Uterus (tissue), 2 donors: ENCODE measurements around the gene AGPAT4.

ENCODE experiments used
- POLR2A ChIP-seq, 2 donors: fragments of 450-650 bp; IDR thresholded peaks; one replicate each; pipeline ENCODE4 v1.6.1; 2016; ENCODE audit warnings: antibody characterized with exemption in 2 of 2, mild to moderate bottlenecking in 1 of 2, moderate library complexity in 1 of 2
- TF ChIP-seq, protein P1 (sequence below), 4 experiments: fragments of 200-600 bp in 2 of 4; fragments of 450-650 bp in 2 of 4; sonication (generic) in 2 of 4; IDR thresholded peaks; one replicate each; pipeline ENCODE4 v1.5.1; 2016 to 2019; ENCODE audit warnings: antibody characterized with exemption in 4 of 4, mild to moderate bottlenecking in 2 of 4, moderate library complexity in 1 of 4

DNA sequence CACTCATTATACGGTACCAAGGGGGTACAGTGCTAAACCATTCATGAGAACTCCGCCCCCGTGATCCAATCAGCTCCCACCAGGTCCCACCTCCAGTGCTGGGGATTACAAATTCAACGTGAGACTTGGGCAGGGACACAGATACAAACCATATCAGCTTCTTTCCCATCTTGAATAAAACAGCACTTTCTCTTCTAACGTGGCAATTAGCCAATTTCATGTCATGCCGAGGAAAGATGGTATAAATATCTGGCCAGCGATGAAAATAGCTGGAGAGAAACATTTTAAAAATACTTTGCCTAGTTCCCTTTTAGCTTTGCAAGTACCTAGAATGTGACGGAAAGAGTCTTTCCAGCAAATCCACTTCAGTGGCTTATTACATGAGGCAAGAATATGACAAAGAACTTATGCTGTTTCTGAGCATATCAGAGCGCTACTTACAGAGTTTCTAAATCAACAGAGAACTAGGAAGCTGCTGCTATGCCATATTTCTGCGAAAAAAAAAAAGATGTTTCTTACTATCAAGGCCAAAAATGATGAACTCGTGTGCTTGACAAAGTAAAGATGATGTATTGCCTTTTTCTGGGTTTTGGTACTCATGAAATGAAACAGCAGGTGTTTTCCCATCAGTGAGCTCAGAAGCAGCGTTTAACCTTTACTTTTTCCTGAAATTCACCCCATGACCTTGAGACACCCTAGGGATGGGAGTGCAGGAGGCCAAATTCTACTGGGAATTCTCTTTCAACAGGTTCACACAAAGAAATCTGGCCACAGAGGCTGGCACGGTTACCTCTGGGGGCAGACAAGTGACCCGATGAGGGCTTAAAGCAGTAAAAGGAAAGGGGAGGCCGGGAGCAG lies 37.9 kb downstream of the AGPAT4 start:
- no peak for TF ChIP-seq POLR2A (IDR thresholded peaks at IDR 0.05)
- TF ChIP-seq, protein P1, sequence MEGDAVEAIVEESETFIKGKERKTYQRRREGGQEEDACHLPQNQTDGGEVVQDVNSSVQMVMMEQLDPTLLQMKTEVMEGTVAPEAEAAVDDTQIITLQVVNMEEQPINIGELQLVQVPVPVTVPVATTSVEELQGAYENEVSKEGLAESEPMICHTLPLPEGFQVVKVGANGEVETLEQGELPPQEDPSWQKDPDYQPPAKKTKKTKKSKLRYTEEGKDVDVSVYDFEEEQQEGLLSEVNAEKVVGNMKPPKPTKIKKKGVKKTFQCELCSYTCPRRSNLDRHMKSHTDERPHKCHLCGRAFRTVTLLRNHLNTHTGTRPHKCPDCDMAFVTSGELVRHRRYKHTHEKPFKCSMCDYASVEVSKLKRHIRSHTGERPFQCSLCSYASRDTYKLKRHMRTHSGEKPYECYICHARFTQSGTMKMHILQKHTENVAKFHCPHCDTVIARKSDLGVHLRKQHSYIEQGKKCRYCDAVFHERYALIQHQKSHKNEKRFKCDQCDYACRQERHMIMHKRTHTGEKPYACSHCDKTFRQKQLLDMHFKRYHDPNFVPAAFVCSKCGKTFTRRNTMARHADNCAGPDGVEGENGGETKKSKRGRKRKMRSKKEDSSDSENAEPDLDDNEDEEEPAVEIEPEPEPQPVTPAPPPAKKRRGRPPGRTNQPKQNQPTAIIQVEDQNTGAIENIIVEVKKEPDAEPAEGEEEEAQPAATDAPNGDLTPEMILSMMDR (IDR thresholded peaks at IDR 0.05) = no peak
